Activated naive CD4-positive, alpha-beta T cell treated with anti-CD3 and anti-CD28 coated beads, Interleukin-2, amount 50 U/mL, for 24 hours (primary cell): Measurements from ENCODE around the gene RHEB.
A peak's percentile ranks its signal among the peaks of the same experiment; 100 is the strongest.

Experiments used
- H3K27ac Mint-ChIP-seq: one replicate; pipeline ENCODE4 v1.8.0; 2021; ENCODE audit warnings: mild to moderate bottlenecking, mixed read lengths
- H3K27me3 Mint-ChIP-seq: one replicate; pipeline ENCODE4 v1.8.0; 2021; ENCODE audit warnings: mixed read lengths
- H3K36me3 Mint-ChIP-seq: one replicate; pipeline ENCODE4 v1.8.0; 2021; ENCODE audit warnings: mixed read lengths
- H3K4me1 Mint-ChIP-seq: one replicate; pipeline ENCODE4 v1.8.0; 2021; ENCODE audit warnings: mixed read lengths
- H3K4me3 Mint-ChIP-seq: one replicate; pipeline ENCODE4 v1.8.0; 2021; ENCODE audit warnings: mild to moderate bottlenecking, mixed read lengths
- H3K9me3 Mint-ChIP-seq: one replicate; pipeline ENCODE4 v1.8.0; 2021; ENCODE audit warnings: mixed read lengths

The RHEB gene

DNA sequence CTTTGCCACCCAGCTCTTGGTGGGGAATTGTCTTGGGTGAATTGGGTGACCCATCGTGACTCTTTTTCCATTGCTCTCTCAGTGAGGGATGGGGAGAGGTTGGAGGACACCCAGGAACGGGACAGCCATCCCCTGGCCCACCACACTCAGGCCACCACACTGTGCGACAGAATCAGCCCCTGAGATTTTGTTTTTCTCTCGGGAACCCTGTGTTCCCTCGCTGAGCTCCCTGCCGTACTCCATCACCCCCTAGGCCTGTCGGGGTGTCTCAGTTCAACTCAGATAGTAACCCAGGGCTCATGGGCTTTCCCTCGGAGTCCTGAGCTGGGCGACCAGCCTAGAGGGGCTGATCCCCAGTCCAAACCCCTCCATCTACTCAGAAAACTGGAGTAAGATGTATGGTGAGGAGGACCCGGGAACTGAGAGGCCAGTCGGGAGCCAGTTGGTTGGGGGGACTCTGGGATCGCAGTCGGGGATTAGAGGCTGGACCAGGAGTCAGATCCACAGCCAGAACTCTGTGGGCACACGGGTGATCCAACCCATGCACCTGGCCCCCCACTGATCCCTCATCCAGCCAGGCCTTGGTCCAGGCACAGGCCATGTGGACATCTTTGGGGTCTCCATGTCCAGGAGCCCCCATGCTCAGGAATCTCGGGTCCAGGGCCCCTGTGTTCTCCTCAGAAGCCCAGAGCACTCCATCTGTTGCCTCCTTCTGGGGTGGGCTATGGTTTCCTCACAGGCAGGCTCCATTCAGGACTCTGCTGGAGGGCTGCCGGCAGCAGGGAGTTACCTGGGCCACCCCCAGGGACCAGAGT is 89.1 kb downstream of the RHEB start:
- H3K9me3 Mint-ChIP-seq: no peaks in the 10 kb centered on the region
- H3K36me3 Mint-ChIP-seq: no peaks in the 10 kb centered on the region
- peaks cover 58% of the 10 kb centered on the region for H3K4me1 Mint-ChIP-seq
- no peak overlapping the region for H3K27ac Mint-ChIP-seq
- no peak overlapping the region for H3K4me3 Mint-ChIP-seq
- no peaks in the 10 kb centered on the region for H3K27me3 Mint-ChIP-seq

DNA sequence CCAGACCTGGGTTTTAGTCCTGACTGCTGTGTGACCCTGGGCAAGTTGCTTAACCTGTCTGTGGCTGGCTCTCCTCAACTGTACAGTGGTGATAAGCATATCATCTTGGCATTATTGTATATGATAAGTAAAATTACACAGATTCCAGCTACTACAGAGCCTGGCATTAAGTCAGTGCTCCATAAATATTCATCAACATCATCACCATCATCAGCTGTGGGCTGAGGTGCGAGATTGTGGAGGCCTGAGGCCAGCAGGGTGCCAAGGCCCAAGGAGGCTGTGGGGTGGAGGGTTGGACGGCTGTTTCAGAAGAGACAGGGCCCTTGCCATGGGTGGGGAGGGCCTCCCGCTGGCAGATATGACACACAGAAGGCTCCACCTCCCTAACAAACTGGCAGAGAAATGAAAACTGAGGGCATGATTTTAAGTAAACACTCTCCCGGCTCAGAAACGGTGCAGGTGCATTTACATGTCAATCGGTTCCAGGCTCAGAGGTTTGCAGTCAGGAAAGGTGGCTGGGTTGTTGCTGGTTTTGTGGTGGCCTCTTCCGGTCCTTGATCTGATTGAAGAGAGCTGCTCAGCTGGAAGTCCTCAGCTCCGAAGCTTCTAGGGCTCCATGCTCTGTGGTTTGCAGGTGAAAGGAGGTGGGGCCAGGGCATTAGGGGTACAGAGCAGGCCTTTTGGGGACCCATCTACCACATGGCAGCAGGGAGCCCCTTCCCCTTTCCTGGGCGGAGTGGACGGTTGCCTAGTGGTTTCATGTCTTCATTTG is 89.9 kb downstream of the RHEB start:
- no peaks in the 10 kb centered on the region for H3K9me3 Mint-ChIP-seq
- H3K4me3 Mint-ChIP-seq: peak overlapping the region; percentile 63
- H3K27ac Mint-ChIP-seq: peak overlapping the region; percentile 84
- no peaks in the 10 kb centered on the region for H3K36me3 Mint-ChIP-seq
- H3K27me3 Mint-ChIP-seq: no peaks in the 10 kb centered on the region
- H3K4me1 Mint-ChIP-seq: peaks cover 58% of the 10 kb centered on the region

DNA sequence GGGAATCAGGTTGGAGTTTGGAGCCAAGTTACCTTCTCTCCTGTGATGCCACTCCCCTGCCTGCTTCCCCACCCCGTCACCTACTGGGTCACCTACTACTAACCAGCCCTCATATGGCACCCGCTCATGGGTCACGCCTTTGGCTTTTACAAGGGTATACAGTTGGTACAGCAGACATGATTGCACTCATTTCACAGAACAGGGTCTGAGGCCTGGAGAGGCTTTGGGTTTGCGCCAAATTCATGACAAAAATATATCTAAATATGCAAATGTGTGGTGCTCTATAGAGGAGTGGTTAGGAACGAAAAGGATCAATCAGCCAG is 90.5 kb downstream of the RHEB start:
- H3K4me3 Mint-ChIP-seq: peak overlapping the region; percentile 63
- H3K4me1 Mint-ChIP-seq: peaks cover 58% of the 10 kb centered on the region
- H3K9me3 Mint-ChIP-seq: no peaks in the 10 kb centered on the region
- H3K27ac Mint-ChIP-seq: peak overlapping the region; percentile 84
- H3K27me3 Mint-ChIP-seq: no peaks in the 10 kb centered on the region
- no peaks in the 10 kb centered on the region for H3K36me3 Mint-ChIP-seq

DNA sequence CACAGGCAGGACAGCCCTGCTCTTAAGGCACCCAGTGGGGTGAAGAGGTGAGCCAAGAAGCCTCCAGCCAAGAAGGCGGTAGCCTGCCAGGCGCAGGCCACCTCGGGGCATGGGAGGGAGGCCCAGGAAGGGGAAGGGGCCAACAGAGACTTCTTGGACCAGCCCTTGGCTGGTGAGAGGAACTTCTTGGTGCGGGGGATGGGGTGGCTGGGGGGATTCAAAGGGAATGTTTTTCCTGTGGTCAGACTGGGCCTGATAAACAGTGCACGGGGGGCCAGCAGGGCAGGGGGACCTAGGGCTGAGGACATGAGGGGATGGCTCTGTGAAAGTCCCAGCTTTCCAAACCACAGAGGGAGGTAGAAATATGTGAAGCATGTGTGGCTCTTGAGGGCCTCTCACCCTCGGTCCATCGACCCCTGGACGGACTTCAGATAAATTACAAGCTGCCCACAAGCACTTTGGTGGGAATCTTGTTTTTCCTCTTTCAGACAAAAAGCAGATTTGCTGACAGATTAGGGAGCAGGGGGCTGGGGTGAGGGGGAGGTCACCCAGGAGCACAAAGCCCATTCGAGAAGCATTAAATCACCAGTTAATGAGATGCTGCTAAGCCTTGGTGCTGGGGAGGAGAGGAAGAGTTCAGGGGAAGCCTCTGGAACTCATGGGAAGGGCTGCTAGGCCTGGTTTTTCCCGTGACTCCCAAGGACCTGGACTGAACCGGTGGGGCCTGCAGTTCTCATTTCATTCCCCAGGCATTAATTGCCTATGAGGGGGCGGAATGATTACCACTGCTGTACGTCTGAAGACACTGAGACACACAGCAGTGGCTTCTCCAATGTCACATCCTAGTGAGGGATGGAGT is 91.1 kb downstream of the RHEB start:
- no peaks in the 10 kb centered on the region for H3K27me3 Mint-ChIP-seq
- H3K4me3 Mint-ChIP-seq: no peak overlapping the region
- H3K27ac Mint-ChIP-seq: peak overlapping the region; percentile 65
- H3K9me3 Mint-ChIP-seq: no peaks in the 10 kb centered on the region
- peaks cover 58% of the 10 kb centered on the region for H3K4me1 Mint-ChIP-seq
- H3K36me3 Mint-ChIP-seq: no peaks in the 10 kb centered on the region

DNA sequence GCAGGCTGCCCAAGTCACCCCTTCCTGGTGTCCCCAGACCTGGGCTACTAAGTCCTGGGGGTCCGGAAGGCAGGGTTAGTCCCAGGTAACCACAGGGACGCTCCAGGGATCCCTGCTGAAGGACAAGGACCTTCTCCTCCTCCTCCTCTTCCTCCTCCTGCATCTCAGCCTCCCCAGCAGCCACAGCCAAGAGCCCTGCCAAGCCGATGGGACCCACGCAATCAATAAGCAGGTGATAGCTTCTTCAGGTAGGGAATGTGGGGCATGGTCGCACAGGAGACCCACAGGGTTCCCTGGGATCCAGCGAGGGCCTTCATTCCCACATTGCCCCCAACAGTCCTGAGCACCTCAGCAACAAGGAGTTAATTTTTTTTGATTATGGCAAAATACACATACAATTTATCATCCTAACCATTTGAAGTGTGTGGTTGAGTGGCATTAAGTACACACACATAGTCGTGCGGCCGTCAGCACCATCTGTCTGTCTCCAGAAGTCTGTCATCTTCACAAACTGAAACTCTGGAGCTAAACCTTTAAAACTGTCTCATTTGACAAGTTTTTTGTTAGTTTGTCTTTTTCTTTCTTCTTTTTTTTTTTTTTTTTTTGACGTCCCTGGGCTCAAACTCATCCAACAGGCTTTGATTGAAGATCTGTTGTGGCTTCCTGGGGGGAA is 91.9 kb downstream of the RHEB start:
- H3K9me3 Mint-ChIP-seq: no peaks in the 10 kb centered on the region
- no peak overlapping the region for H3K4me3 Mint-ChIP-seq
- H3K36me3 Mint-ChIP-seq: no peaks in the 10 kb centered on the region
- peaks cover 52% of the 10 kb centered on the region for H3K4me1 Mint-ChIP-seq
- H3K27ac Mint-ChIP-seq: peak overlapping the region; percentile 65
- no peaks in the 10 kb centered on the region for H3K27me3 Mint-ChIP-seq

DNA sequence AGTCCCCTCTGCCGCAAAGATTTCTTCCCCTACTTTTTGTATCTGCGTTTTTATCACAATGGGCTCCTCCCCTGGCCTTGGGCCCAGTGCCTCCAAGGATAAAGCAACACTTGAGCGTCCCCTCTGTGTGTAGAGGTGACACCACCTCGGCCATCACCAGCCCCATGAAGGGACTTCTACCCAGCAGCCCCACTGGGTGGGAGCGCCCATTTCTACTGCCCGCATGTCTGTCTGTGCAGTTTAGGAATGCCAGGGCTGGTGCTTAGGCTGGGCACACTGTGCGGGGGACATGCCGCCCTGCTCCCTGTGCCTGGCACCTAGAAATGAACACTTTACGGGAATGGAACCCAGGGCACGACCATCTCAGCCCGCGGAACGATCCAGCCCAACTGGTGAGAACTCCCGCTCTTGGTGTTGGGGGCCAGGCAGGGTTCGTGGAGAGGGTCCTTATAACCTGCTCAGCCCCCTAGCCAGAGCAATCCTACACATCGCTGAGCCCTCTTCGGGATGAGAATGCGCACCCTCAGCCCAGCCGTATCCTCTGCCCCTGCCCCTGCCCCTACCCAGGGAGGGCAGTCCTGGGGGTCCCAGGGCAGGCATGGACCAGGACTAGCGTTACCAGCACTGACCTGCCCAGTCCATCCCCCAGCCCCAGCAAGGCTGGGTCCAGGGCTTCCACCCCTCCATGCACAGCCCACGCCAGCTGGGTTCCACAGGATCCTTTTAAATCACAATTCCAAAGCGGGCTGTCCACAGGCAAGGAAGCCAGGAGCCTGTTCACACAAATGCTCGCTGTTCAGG is 92.6 kb downstream of the RHEB start:
- Mint-ChIP-seq H3K36me3 (no peaks in the 10 kb centered on the region), H3K4me1 (peaks cover 48% of the 10 kb centered on the region), H3K4me3 (no peak overlapping the region), H3K27ac (no peak overlapping the region), H3K9me3 (no peaks in the 10 kb centered on the region), H3K27me3 (no peaks in the 10 kb centered on the region)

DNA sequence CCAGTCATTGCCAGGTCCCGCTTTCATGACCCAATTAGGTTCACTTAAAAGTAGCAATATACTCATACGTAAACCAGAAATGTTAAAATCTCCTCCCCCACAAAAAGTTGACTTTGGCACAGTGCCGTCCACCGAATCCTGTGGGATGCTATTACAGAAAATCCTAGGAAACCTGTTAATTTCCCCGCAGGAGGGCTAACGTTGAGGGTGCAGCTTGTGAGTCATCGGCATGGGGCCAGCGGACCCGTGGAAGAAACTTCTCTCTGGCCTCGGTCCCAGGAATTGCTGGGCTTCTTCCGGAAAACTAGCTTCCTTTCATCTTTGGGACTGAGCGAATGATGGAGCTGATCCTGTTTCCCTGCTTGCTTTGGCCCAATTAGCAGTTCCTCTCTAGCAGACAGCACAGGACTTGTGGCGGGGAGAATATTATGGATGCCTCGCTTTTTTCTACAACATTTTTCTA is 93.2 kb downstream of the RHEB start:
- H3K4me3 Mint-ChIP-seq: no peak overlapping the region
- no peaks in the 10 kb centered on the region for H3K27me3 Mint-ChIP-seq
- H3K9me3 Mint-ChIP-seq: no peaks in the 10 kb centered on the region
- peaks cover 44% of the 10 kb centered on the region for H3K4me1 Mint-ChIP-seq
- H3K36me3 Mint-ChIP-seq: no peaks in the 10 kb centered on the region
- H3K27ac Mint-ChIP-seq: no peak overlapping the region

DNA sequence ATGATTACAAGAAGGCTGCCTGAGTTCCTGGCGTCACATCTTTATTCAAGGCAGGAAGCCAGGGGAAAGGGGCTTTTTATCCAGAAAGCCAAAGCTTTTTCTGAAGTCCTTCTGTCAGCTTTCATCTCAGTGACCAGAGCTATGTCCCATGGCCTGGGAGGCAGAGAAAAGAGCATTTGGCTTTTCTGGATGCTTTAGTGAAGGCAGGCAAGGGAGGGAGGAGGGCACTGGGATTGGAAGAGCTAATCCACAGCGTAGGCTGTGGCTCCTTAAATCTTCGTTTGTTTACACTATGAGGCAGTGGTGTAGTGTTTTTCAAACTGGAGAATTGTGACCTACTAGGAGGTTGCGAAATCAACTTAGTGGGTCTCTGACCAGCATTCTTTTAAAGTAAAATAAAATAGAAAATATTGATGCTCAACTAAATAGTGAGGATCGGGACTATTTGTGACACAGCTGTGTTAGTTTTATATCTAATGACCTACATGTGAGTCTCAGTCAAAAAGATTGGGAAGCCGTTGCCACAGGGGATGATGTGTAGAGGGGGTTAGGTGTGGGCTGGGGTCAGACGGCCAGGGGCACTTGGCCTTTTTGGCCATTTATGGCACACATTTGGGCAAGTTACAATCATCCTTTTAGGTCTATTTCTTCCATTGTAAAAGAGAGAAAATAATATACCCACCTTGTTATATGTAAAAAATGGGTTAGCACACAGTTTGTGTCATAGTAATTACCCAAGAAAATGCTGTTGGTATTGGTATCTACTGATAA is 93.8 kb downstream of the RHEB start:
- no peaks in the 10 kb centered on the region for H3K27me3 Mint-ChIP-seq

DNA sequence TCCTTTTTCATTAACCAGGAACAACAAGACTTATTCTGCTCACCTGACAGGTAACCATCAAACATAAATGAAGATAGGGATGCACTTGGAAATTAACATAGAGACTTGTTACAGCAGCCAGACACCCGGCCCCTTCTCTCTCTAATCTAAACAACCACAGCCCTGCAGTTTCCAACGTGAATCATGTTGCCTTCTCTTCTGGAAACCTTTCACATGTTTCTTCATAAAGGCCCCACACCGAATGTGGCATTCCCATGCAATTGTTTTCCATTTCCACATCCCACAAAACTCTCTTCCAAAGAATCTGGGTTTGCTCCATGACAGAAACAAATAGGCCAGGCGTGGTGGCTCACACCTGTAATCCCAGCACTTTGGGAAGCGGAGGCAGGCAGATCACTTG is 94.9 kb downstream of the RHEB start:
- peaks cover 29% of the 10 kb centered on the region for H3K4me1 Mint-ChIP-seq
- no peaks in the 10 kb centered on the region for H3K36me3 Mint-ChIP-seq
- no peak overlapping the region for H3K27ac Mint-ChIP-seq
- H3K27me3 Mint-ChIP-seq: no peaks in the 10 kb centered on the region
- no peak overlapping the region for H3K4me3 Mint-ChIP-seq
- H3K9me3 Mint-ChIP-seq: no peaks in the 10 kb centered on the region

More for the DNA sequence above, 93.8 kb downstream of the RHEB start:
- Mint-ChIP-seq H3K36me3 (no peaks in the 10 kb centered on the region), H3K27ac (no peak overlapping the region), H3K4me3 (no peak overlapping the region), H3K4me1 (peaks cover 39% of the 10 kb centered on the region), H3K9me3 (no peaks in the 10 kb centered on the region)

DNA sequence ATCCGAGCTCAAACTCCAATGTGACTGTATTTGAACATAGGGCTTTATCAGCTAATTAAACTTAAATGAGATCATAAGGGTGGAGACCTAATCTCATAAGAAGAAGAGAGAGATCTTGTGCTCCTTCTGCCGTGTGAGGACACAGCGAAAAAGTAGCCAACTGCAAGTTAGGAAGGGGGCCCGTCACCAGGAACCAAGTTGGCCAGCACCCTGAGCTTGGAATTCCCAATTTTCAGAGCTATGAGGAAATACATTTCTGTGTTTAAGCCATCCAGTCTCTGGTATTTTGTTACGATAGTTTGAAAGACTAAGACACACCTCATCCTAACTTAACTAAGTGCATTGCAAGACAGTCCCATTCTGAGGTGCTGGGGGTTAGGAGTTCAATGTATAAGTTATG is 95.8 kb downstream of the RHEB start:
- no peaks in the 10 kb centered on the region for H3K27me3 Mint-ChIP-seq
- no peaks in the 10 kb centered on the region for H3K36me3 Mint-ChIP-seq
- H3K9me3 Mint-ChIP-seq: no peaks in the 10 kb centered on the region
- no peak overlapping the region for H3K4me3 Mint-ChIP-seq
- H3K27ac Mint-ChIP-seq: no peak overlapping the region
- peaks cover 21% of the 10 kb centered on the region for H3K4me1 Mint-ChIP-seq

DNA sequence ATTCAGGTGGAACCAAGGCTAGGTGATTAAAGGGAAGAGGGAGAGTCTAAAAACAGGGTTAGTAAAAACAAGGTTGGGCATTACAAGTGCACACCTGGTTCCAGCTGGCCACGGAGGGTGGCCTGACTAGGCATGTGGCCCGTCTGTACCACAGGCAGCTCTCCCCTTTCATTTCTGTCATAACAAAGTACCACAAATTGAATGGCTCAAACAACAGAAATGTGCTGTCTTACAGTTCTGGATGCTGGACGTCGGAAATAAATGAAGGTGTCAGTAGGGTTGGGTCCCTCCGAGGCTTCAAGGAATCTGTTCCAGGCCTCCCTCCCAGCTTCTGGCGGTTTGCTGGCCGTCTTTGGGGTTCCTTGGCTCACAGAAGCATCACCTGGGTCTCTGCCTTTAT is 96.5 kb downstream of the RHEB start:
- H3K4me1 Mint-ChIP-seq: peaks cover 13% of the 10 kb centered on the region
- H3K4me3 Mint-ChIP-seq: no peak overlapping the region
- peaks cover 2% of the 10 kb centered on the region for H3K36me3 Mint-ChIP-seq
- H3K27ac Mint-ChIP-seq: no peak overlapping the region
- H3K27me3 Mint-ChIP-seq: no peaks in the 10 kb centered on the region
- no peaks in the 10 kb centered on the region for H3K9me3 Mint-ChIP-seq

DNA sequence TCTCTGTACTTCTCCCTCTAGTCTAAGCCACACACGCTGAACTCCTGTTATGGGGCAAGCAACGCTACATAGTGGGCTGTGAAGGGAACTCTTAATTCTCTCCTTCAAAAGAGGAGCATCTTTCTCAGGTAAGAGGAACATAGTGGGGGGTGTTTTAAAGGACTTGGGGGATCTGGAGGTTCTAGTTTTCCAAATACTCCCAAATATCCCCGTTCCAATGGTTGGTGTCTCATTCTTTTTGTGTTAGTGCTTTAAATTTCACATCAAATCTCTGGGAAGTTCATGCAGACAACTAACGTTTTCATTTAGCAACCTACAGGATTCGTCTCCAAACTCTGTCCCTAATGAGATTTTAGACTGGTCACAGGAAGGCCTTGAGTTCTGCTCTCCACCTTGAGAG is 97.5 kb downstream of the RHEB start:
- peaks cover 4% of the 10 kb centered on the region for H3K36me3 Mint-ChIP-seq
- H3K4me1 Mint-ChIP-seq: peaks cover 6% of the 10 kb centered on the region
- H3K4me3 Mint-ChIP-seq: no peak overlapping the region
- no peaks in the 10 kb centered on the region for H3K9me3 Mint-ChIP-seq
- no peak overlapping the region for H3K27ac Mint-ChIP-seq
- no peaks in the 10 kb centered on the region for H3K27me3 Mint-ChIP-seq

DNA sequence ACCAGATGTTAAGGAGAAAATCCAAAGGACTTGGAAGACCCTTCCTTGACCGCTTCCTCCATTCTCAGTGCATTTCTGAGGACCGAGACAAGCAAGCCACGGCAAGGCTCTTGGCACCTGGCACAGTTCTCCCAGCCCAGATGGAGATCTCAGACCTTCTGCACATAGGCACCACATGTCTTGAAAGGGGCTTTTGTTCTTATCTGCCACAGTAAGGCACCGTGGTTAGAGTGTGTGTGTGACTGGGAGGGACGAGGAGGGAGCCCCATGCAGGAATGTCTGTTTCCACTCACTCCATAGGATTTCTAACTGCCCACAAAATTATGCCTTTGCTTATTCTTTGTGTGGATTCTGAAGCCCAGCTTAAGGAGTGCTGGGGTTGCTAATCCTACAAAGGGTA is 99.6 kb downstream of the RHEB start:
- H3K4me3 Mint-ChIP-seq: no peak overlapping the region
- no peaks in the 10 kb centered on the region for H3K27me3 Mint-ChIP-seq
- no peaks in the 10 kb centered on the region for H3K9me3 Mint-ChIP-seq
- no peak overlapping the region for H3K27ac Mint-ChIP-seq
- H3K4me1 Mint-ChIP-seq: peaks cover 5% of the 10 kb centered on the region
- H3K36me3 Mint-ChIP-seq: peaks cover 4% of the 10 kb centered on the region

DNA sequence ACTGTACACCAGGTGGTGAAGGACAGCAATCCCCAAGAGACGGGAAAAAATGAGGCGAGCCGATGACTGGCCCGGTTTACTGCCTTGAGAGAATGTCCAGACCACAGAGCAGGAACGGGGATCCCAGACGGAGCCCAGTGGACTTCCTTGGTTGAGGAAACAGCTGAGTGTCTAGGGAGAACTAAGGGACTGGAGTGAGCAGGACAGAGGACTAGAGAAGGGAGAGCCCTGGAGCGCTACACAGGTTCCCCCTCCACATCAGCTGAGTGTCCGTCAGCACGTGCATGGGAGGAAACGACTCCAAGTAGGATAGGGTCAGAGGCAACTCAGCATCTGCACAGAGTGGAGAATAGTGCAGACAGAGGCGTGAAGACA is 102.8 kb downstream of the RHEB start:
- Mint-ChIP-seq H3K36me3 (peaks cover 6% of the 10 kb centered on the region), H3K4me1 (peaks cover 32% of the 10 kb centered on the region), H3K9me3 (peaks cover 4% of the 10 kb centered on the region), H3K4me3 (no peak overlapping the region), H3K27ac (no peak overlapping the region), H3K27me3 (peaks cover 4% of the 10 kb centered on the region)
